ENCODE results near the gene CCDC71L.

GRCh38 chr7:106623853-106624252 is 37.1 kb downstream of the CCDC71L start:
- TF ChIP-seq, protein P1, sequence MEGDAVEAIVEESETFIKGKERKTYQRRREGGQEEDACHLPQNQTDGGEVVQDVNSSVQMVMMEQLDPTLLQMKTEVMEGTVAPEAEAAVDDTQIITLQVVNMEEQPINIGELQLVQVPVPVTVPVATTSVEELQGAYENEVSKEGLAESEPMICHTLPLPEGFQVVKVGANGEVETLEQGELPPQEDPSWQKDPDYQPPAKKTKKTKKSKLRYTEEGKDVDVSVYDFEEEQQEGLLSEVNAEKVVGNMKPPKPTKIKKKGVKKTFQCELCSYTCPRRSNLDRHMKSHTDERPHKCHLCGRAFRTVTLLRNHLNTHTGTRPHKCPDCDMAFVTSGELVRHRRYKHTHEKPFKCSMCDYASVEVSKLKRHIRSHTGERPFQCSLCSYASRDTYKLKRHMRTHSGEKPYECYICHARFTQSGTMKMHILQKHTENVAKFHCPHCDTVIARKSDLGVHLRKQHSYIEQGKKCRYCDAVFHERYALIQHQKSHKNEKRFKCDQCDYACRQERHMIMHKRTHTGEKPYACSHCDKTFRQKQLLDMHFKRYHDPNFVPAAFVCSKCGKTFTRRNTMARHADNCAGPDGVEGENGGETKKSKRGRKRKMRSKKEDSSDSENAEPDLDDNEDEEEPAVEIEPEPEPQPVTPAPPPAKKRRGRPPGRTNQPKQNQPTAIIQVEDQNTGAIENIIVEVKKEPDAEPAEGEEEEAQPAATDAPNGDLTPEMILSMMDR (IDR thresholded peaks at IDR 0.05): no peak
- TF ChIP-seq POLR2A (IDR thresholded peaks at IDR 0.05): no peak
